K562 (cell line): ENCODE data around the gene ANO4.

ENCODE experiments used
- E2F8 ChIP-seq: fragments of 450-650 bp; IDR thresholded peaks from 2 replicates; pipeline ENCODE4 v1.7.1; 2018; ENCODE audit warnings: mild to moderate bottlenecking, low read depth; ENCODE audit not compliant: partially characterized antibody
- FOXP4 ChIP-seq: sonication (generic); formaldehyde crosslinking; IDR thresholded peaks from 2 replicates; pipeline ENCODE4 v1.8.0; 2022; ENCODE audit warnings: mild to moderate bottlenecking, missing genetic modification reagents, borderline replicate concordance
- NFRKB ChIP-seq: fragments of 450-650 bp; IDR thresholded peaks from 2 replicates; pipeline ENCODE4 v1.6.1; 2016; ENCODE audit warnings: low read depth
- NR2C2 ChIP-seq, 2 experiments: fragments of 200-800 bp in 1 of 2; sonication (Bioruptor generic) in 1 of 2; sonication (generic) in 1 of 2; formaldehyde crosslinking in 1 of 2; IDR thresholded peaks; 2 replicates each; pipeline versions ENCODE4 v1.6.1 to v1.8.0; 2016 to 2022; ENCODE audit warnings: mild to moderate bottlenecking in 1 of 2, missing compliant biosample characterization in 1 of 2, missing genetic modification characterization in 1 of 2, missing genetic modification reagents in 1 of 2
- RCOR1 ChIP-seq, 2 experiments: IDR thresholded peaks; 2 replicates each; pipeline ENCODE4 v1.6.1; 2012; ENCODE audit warnings: low read depth in 2 of 2, low read length in 2 of 2, borderline replicate concordance in 1 of 2, improper control_type of control experiment in 1 of 2
- TSC22D4 ChIP-seq: fragments of 450-650 bp; IDR thresholded peaks from 2 replicates; pipeline ENCODE4 v1.6.1; 2016; ENCODE audit warnings: missing genetic modification characterization, missing biosample characterization, control low read depth
- ZNF282 ChIP-seq: sonication (generic); formaldehyde crosslinking; IDR thresholded peaks from 2 replicates; pipeline ENCODE4 v1.8.1; 2023; ENCODE audit warnings: missing genetic modification reagents

GRCh38 chr12:100954118-100954517 is 159.5 kb downstream of the ANO4 start:
- TF ChIP-seq NFRKB (no peak), NR2C2 (CRISPR knock-in tag; IDR thresholded peaks at IDR 0.05) (no peak), NR2C2 (tag; IDR thresholded peaks at IDR 0.05) (no peak), TSC22D4 (tag) (no peak), RCOR1 (IDR thresholded peaks at IDR 0.05; ENCODE audit: borderline replicate concordance in 1 of 2, low read depth in 2 of 2, low read length in 2 of 2) (no peak), FOXP4 (no peak), ZNF282 (CRISPR knock-in tag) (no peak), E2F8 (no peak)
